ENCODE measurements around the gene SHF.
"Not testable (repeated sequence)": the region's sequence is repeated elsewhere in the genome, so short reads cannot be mapped to it uniquely, and the experiment has no call there.

The SHF gene, protein sequence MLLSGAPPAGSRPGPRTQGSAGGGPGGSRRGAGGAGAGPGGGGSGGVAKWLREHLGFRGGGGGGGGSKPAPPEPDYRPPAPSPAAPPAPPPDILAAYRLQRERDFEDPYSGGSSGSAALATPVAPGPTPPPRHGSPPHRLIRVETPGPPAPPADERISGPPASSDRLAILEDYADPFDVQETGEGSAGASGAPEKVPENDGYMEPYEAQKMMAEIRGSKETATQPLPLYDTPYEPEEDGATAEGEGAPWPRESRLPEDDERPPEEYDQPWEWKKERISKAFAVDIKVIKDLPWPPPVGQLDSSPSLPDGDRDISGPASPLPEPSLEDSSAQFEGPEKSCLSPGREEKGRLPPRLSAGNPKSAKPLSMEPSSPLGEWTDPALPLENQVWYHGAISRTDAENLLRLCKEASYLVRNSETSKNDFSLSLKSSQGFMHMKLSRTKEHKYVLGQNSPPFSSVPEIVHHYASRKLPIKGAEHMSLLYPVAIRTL

DNA sequence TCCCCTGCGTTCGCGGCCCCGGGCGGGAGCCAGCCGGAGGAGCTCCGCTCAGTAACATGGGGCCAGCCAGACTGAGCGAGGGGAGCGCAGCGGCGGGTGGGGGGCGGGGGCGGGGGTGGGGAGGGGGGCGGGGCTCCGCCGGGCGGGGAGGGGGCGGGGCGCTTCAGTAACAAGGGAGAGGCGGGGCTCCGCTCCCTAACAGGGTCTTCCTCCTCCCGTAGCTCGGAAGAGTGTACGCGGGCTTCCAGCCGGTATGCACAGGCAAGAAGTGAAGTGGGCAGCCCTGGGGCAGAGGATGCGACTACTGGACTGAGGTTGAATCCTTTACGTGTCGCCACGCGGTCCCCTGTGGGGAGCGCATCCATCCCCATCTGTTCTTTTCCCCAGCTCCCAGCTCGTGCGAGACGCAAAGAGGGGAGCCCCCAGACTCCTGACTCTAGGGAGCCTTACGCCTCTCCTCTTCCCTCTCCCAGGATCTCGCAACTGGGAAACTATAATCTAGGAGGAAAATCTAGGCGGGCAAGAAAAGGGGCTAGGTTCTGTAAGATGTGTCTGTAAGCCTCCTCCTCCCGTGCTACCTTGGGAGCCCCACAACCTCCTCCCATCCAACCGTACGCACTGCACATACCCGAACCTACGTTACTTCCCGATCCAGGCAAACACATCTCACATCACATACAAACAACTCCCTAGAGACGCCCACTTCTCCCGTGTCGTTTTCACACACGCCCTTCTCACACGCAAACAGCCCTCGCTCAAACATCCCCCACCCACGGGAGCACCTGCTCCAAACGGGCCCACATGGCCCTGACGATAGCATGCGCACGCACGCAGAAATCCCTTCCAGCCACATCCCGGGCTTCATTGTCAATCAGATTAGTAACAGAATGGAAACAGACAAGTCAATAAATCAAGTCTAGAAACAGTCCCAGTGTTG lies at the start of gene SHF:
TSS of gene SHF (minus strand) at position 73 of the 937 bp plus-strand sequence. CDS start at position 58, 15 bp downstream.
- DNase-seq = no peak

DNA sequence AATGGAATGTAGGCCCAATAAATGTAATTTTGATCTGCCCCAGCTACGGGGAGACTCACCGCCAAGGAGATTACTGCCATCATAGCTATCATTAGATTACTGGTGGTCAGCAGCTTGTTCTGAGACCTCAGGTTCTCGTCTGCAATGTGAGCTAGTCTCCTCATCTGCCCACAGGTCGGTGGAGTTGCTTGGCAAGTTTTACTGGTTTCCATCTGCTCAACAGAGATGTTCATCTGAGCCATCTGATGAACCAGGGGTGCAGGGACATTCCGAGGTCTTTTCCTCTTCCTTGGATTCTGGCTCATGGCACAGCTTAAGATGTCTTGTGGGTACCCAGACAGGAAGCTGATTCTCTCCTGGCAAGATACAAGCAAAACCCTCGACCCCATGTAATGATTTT lies 49.0 kb upstream of the SHF start:
- DNase-seq = not testable (repeated sequence)

DNA sequence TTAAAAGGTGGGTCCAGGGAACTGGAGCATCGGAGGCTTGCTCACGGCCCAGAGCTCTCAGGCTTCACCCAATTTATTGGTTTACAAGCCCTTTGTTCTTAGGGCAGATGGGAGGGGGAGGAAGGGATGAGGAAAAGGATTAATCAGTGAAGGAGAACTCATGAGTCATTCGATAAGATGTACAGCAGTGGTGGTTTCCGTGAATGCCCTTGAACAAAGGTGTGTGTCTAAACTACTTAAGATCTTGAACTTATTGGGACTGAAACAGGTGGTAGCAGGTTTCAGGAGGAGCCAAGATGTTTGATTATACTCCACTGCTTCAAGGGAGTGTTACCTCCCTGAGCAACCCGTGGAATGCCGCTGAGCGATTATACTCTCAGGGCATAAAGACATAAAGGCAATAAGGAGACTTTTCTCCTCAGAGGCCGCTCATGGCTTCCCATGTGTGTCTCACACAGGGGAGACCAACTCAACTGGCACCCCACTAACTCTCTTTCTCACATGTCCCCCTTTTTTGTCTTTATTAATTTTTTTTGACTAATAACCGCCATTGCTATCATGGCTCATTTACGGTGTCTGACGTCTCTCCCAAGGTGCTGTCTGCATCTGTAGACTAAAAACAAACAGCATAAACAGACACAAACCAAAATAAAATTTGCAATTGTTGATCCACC lies 46.9 kb upstream of the SHF start:
- DNase-seq = no peak

GRCh38 chr15:45231864-45232562 lies 44.2 kb upstream of the SHF start:
- DNase-seq = no peak

DNA sequence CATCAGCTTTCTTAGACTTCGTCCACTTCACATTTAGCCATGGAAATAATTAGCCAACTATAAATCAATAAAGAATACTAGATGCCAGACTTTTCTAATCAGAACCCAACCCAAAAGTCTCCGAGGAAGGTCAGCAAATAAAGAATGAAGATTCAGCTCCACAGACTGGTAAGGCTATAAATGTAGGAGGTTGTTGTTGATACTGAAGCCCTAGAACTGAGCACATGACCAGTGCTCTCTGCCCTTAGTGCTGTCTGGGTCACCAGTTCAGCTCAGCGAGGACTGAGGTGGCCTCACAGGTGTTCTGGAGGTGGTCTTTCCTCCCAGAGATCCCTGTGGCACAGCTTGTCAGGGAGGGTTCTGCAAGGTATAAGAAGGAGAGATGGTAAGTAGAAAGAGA lies 43.4 kb upstream of the SHF start:
- no peak for DNase-seq

- no peak for DNase-seq
Observed at GRCh38 chr15:45230245-45230965, 42.6 kb upstream of the SHF start.

- no peak for DNase-seq
Observed at GRCh38 chr15:45228931-45229330, 41.2 kb upstream of the SHF start.

- DNase-seq = no peak
Observed at GRCh38 chr15:45225506-45226273, 37.9 kb upstream of the SHF start.

DNA sequence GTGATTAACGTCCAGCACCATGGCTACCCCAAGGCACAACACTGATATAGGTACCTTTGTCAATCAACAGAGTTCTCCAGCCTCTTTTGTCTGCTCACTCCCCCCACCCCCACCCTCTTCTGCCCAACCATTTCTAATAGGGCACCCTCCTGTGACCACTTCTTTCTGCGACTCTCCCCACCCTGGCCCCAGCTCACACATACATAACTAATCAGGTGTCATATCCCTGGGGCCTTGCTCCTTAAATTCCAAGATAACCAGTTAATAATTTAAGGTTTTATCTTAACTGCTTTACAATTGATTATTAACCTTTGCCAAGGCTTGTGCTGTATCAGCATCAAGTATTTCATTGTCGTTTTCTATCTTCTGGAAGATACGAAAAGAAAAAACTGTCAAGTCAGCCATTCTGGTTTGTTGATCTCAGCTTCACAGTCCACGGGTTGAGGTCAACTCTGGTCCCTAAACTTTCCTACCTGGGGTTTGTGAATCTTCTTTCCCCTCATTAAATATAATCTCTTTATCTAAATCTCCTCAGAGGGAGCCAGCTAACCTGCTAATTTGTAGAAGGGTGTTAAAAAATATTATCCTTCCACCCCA lies 37.0 kb upstream of the SHF start:
- no peak for DNase-seq

DNA sequence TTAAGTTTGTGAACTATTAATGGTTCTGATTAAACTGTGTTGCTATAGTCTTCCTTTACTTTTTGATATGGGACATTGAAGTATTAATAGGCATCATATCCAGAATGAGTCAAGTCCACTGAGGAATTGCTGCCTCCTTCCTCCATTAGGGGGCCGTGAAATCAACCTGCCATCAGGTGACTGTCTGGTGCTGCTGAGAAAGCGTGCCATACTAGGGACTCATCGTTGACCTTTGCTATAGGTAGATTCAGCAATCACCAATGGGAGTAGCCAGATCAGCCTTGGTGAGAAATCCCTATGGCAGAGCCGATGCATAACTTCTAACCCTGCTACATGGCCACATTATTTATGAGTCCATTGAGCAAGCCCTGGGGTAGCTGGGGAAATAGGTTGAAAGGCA lies 34.2 kb upstream of the SHF start:
- DNase-seq = no peak

DNA sequence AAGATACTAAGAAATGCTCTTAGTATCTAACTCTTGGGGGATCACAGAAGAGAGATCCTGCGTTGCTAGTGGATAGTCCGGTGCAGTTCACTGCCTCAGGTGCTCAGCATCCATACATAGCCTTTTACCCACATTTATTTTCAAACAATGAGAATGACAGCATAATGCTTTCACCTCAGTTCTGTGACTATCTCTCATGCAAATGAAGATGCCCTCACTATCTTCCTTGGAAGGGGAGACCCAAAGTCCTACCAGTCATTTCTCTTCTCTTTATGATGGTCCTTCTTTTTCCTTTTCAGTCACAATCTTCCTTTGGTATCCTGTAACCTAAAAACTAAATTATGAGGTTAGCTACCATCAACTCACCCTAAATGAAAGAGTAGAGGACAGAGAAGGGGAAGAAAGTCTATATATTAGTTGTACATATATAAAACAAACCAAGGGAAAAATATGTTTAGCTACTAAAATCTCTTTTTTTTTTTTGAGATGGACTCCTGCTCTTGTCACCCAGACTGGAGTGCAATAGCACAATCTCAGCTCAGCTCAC lies 33.4 kb upstream of the SHF start:
- no peak for DNase-seq

DNA sequence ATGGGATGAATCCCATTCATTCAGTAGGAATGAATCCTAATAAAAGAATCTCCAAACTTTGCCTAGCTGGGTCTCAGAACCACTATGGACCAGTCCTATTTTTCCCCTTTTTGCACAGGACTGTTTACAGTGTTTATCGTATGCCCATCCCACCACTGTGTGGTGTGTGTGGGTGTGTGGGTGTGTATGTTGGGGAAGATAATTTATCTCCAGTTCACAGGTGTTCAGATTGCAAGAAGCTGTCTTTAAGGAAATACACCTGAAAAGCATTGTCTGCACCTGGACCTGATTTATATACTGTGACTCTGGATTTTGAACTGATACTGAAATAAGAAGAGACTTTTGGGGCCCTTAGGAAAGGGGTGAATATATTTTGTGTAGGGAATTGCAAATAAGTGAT lies 24.7 kb upstream of the SHF start:
- DNase-seq = no peak

GRCh38 chr15:45205192-45205591 lies 17.4 kb upstream of the SHF start:
- peak; percentile 22 for DNase-seq

- no peak for DNase-seq
Observed at GRCh38 chr15:45203182-45203581, 15.4 kb upstream of the SHF start.

GRCh38 chr15:45201869-45202268 lies 14.1 kb upstream of the SHF start:
- DNase-seq = no peak

DNA sequence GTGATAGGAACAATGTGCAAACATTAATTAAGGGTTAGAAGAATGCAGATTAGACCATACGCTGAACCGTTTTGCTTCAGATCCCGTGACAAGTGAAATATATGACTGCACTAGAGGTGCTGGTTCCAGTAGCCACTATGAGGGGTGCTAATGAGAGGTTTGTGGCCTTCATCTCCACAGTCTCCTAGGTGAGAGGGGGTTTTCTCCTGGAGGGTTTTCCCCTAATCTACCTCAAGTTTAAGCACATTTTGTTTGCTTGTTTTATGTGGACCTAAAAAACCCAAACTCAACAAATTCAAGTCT lies 13.7 kb upstream of the SHF start:
- DNase-seq = no peak

DNA sequence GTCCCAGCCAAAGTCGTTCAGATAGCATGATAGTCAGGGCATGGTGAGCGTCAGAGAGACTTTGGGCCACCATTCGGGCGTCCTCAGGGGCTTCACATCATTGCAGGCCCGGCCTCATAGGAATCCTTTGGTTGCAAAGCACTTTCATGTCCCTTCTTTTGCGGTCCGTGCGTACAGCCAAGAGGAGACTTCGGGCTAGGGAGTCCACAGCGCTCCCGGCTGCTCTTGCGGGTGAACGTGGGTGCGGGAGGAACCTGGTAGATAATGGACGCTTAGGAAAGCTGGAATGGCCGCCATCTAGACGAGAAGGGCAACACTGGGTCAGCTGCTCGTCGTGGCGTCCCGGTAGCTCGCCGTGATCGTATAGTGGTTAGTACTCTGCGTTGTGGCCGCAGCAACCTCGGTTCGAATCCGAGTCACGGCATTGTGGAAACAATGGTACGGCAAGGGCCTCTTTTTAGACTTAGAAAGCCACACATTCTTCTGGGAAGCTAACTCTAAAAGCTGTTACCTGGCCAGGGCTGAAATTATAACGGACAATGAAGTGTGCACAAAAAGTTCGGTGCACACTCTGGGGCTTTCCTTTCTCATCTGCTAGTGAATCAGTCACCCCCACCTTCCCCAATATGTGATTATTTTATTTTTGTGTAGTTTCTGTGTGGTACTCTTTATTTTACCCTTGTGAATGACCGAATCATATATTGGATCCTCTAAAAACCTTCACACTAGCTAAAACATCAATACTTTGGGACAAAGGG lies 13.2 kb upstream of the SHF start:
- peak; percentile 44 for DNase-seq

- peak; percentile 50 for DNase-seq
Observed at GRCh38 chr15:45200001-45200798, 12.4 kb upstream of the SHF start.
